GM21390 (cell line): ENCODE measurements around the gene SDCCAG8.
"Not testable (repeated sequence)": the region's sequence is repeated elsewhere in the genome, so short reads cannot be mapped to it uniquely, and the experiment has no call there.

Source experiments
- ATAC-seq: cut with Tn5 transposase; IDR thresholded peaks from one replicate; pipeline ENCODE4 v1.9.1; 2021; ENCODE audit not compliant: unreplicated experiment

Gene SDCCAG8

DNA sequence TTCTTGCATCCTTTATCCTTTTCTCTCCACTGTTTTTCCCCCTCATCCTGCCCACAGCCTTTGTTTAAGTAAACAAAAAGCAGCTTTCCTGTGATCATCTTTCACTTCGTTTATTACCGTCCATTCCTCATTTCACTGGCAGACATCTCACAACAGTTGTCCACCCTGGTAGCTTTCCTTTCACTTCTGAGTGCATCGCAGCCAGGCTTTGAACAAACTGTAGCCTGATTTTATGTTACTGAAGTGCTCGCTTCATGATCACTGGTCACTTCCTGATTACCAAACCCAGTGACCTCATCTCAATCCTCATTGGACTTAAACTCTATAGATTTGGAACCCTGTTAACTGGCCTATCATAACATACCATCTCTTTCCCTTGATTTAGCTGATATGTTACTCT is 67.7 kb downstream of the SDCCAG8 start:
- no peak for ATAC-seq

DNA sequence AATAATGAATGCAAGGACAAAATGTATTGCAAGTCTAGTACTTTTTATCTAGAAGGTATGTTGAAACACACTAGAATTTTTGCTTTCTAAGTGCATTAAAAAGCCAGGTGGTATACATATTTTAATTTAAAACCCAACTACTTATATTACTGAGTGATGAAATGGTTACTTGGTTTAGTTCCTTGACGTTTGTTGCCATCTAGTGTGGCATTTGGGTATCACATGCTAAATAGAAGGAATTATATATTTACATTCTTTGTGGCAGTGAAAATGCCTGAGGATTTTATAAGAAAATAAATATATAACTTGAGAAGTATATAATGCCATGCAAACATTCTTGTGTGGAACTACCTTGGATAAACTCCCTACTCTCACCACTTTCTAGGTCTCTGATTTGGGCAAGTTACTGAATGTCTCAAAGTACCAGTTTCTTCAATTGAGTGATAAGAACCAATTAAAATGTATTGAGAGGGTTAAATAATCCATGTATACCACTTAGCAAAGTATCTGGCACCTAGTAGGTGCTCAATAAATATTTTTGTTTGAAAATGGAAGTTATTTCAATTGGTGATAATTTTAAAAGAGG is 69.6 kb downstream of the SDCCAG8 start:
- no peak for ATAC-seq

DNA sequence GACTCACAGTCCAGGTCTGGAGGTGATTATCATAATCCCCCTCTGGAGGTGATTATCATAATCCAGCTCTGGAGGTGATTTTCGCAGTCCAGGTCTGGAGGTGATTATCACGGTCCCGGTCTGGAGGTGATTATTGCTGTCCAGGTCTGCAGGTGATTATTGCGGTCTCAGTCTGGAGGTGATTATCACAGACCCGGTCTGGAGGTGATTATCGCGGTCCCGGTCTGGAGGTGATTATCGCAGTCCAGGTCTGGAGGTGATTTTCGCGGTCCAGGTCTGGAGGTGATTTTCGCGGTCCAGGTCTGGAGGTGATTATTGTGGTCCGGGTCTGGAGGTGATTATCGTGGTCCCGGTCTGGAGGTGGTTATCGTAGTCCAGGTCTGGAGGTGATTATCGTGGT is 76.6 kb downstream of the SDCCAG8 start:
- no peak for ATAC-seq

DNA sequence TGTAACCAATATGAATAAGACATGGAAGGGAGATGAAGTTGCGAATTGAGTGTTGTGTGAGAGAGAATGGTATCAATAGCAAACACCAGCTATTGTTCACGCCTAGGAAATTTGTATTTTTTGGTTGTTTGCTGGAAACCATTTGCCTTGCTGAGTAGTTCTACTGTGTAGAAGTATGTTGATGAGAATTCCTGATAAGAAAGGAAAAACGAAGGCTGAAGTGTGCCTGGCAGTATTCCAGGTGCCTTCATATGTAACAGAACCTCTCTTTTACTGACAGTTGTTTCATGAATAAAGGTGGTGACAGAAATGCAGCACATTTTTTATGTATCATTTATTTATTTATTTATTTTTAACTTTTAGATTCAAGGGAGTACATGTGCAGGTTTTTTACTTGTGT is 79.5 kb downstream of the SDCCAG8 start:
- no peak for ATAC-seq

DNA sequence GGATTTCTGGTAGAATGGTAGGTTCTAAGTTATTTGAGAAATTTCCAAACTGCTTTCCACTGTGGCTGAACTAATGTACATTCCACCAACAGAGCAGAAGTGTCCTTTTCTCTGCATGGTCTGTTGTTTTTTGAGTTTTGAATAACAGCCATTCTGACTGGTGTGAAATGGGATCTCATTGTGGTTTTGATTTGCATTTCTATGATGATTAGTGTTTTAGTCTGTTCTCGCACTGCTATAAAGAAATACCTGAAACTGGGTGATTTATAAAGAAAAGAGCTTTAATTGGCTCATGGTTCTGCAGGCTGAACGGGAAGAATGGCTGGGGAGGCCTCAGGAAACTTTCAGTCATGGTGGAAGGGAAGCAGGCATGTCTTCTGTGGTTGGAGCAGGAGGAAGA is 80.3 kb downstream of the SDCCAG8 start:
- no peak for ATAC-seq

DNA sequence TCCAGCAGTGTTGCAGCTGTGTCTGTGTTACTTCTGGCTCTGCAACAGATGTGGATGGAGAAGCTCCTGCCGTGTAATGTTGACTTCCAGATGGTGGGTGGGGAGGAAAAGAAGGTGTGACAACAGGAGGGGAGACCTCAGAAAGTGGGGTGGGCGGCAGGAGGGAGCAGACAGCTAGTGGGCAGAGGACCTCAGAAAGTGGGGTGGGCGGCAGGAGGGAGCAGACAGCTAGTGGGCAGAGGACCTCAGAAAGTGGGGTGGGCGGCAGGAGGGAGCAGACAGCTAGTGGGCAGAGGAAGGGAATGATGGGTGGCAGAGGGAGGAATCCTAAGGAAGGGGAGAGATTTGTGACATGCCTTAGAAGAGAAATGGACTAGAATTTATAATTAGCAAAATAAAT is 83.0 kb downstream of the SDCCAG8 start:
- ATAC-seq, result not testable (repeated sequence)

DNA sequence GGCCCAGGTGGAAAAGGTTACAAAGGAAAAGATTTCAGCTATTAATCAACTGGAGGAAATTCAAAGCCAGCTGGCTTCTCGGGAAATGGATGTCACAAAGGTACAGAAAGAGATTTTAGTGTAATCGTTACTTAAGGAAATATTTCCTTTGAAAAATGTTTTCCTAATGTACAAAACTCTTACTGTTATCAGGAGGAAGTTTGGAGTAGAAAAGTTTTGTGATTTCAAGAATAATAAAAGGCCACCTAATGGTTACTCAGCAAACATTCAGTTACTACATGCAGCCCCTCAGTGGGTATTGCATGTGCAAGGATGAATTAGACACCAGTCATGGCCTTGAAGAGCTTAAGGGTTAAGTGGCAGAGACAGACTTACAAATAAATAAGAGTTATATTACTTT is 85.2 kb downstream of the SDCCAG8 start:
- no peak for ATAC-seq

DNA sequence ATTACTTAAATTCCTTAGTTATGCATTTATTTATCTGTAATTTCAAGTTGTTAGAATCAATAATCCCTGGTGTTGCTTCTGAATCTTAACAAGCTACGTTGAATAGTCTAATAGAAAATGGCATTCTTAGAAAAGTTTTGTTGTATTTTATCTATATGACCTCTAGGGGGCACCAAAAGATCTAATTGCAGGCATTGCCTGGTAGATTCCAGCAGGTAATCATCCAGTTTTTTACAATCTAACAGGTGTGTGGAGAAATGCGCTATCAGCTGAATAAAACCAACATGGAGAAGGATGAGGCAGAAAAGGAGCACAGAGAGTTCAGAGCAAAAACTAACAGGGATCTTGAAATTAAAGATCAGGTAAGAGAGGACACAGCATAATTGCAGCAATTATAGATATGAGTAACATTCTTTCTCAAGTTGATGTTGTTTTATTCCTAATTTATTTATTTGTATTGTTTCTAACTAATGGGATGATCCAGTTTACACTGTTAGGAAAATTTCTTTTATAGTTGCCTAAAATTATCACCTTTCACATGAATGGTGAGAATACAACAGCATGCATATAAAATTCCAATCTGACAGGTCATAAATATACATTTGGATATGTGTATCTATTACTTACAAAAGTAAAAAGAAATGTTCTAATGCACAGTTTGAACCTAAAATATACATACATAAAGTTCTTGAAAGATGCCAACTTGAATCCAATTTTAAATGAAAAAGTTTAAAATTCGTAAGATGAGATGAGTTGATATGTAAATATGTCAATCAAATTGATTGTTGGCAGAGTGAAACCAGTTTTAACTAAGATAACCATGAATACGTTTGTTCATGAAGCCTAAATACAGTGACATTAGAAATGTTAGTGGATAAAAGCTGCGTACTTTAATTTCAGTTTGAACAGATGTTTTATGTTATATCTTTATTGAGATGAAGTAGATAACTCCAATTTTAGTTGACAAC is 88.4 kb downstream of the SDCCAG8 start:
- ATAC-seq, result peak; percentile 63

DNA sequence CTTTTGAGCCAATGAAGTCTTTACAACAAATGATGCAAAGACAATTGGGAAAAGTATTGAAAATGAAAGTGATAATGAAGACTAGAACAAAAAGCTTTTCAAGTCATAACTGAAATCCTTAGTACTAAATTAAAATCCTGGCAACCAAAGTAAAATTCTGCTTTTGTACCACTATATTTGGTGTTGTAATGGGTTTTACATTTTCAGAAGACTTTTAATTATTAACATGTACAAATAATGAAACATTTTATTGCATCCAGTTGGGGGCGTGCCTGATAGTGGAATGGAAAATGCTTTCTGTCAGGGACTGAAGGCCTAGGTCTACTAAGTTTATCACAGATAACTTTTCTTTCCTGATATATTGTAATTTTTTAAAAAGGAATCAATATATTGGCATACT is 89.4 kb downstream of the SDCCAG8 start:
- ATAC-seq, result peak; percentile 57

DNA sequence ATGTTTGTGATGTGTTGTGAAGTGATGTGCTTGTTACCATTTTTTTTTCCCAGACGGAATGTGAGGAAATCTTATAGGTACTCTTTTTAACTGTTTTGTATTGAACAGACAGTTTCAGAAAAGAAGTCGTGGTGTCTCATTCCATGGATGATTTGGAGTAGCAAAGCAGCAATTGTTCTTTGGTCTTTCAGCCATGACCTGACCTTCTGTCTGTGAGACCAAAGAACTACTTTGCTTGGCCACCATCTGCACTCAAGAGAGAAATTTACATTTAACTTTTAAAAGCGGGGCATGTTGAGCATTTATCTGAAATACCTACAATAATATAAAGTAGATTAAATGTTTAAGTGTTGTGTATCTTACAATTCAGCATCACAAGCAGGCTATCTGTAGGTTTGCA is 90.2 kb downstream of the SDCCAG8 start:
- ATAC-seq, result no peak

DNA sequence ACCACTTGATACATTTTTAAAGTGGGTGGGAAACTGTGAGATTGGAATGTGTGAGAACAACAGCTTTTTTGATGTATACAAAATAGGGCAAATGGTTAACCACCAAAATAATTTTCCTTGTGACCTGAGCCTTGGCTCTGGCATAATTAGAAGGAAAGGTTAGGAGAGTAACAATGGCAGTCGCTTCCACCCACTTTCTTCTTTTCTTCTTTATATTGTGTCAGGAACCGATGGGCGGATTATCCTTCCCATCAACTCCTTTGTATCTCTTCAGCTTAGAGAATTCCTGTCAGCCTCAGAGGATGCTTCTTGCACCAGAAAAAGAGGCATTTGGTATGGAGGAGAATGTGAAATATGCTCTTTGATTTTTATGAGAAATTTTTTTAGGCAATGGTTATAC is 90.6 kb downstream of the SDCCAG8 start:
- ATAC-seq, result no peak

DNA sequence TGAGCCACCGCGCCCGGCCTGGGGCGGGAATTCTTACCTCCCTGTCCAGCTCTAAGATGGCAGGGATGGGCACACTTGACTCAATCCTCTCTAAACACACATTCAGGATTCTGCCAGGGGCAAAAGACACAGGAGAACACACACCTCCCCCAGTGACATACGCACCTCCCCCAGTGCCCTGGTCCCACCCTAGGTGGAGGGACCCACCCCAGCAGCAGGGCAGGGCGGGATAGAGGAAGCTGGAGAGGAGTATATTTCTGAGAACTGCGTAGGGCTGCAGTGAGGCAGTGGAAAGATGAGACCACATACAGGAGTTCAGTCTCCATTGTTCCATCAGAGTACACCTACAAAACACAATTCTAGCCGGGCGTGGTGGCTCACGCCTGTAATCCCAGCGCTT is 92.5 kb downstream of the SDCCAG8 start:
- ATAC-seq, result no peak

DNA sequence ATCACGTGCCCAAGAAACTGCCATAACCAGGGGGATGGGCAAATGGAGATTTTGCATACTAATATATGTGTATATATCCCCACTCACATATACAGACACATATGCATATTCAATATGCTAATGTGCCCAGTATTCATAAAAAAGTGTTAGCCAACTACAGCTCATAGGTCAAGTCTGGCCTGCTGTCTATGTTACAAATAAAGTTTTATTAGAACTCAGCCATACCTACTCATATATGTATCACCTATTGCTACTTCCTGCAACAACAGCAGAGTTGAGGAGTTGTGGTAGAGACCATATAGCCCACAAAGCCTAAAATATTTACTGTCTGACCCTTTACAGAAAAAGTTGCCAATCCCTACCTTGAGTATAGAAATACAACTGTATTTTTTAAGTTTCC is 93.3 kb downstream of the SDCCAG8 start:
- no peak for ATAC-seq

DNA sequence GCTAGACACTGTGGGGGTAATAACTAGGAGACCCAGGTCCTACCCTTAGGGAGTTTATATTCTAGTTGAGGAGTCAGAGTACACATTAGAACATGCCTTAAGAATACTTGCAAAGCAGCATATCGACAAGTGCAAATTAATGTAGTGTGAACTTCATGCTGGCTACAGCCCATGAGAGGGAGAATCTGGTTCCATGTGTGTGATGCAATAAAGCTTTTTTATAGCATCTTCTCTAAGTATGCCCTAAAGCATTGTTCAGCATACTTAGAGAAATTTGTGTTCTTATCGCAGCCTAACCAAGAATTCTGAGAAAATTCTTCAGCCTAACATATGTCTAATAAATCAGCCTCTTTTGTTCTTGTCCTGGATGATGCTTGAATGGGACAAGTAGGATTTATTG is 95.5 kb downstream of the SDCCAG8 start:
- no peak for ATAC-seq

DNA sequence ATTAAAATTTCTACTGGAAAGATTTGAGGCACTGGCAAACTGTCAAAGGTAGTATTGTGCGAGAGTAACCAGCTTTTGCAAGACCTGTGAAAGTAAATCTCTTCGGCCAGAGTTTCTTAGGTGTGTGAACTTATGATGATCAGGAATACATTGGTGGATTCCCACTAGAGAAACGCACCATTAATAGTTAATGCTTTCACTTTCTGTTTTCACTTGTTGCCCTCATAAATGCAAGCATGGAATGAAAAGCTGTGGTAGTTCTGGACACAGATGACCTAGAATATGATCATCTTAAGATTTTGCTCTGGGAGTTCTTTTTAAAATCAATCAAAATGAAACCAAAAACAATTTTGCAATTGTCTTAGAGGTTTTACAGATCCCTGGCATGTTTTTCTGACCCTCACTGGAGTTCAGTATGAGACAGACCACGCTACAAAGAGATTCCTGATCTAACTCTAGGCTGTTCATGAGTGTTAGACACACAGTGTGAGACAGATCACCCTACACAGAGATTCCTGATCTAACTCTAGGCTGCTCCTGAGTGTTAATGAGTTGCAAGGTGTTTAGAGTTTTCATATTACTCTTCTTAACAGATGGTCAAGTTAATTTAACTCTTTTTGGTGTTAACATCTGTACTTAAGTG is 98.8 kb downstream of the SDCCAG8 start:
- ATAC-seq, result peak; percentile 73

DNA sequence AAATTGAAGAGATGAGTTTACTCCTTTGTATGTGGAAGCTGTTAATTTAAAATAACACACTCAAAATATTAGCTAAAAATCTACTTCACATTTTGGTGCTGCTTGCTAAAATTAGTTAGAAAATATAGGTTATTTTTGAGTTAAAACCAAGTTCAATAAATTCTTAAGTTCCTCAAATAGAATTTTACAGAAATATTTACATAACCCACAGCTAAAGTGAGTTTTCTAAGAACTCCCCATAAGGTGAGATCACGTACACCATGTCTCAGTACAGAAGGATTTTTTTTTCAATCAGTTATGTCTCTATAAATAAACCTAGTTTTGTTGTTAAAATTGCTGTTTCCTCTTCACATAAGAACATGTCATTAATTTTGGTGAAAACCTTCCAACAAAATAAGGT is 108.0 kb downstream of the SDCCAG8 start:
- no peak for ATAC-seq

DNA sequence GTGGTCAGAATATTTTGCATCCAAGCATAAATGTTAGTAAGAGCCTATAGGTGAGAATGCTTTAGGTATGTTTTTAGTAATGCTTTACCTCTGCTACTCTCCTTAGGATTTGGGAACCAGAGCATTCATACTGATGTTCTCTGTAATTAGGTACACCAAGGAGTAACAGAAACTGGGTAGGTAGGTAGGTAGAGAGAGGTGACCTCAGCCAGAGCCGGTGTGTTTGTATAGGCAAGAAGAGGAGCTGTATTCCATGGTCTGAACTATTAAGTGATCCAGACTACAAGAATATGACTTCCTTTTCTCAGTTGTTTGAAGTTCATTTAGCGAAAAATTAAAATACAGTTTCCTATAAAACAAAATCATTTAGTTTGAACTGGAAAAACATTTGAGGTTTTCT is 108.5 kb downstream of the SDCCAG8 start:
- ATAC-seq, result no peak

DNA sequence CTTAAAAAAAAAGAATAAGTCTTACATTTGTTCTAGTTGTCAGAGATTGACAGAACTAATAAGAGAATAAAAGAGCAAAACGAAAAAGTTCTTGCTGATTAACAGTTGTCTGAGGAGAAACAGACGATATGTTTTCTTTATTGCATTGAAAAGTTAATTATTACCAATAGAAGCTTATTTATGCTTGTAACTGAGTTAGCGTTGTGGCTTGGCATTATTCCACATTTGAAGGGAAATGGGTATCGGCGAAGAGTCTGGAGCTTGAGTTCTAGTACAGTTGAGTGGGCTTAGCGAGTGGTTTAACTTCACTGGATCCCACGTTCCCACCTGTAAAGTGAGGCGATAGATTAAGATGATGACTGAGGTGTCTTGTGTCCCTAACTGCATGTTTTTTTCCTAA is 109.0 kb downstream of the SDCCAG8 start:
- no peak for ATAC-seq

DNA sequence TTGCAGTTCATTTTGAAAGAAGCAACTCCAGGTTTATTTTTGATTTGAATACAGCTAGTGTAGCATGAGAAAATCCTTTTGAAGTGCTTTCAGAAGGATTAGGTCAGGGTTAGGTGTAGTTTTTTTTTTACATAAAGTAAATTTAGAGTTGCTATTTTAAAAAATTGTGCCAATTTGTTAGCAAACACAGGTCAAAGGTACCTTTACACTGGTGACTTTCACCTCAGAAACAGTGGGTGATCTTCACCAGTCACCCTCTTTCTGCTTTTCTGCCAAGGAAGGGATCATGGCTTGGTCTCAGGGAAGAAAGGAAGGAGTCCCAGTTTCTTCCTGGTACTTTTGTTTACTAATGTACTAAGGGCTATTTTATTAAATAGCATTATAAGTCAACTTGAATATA is 111.5 kb downstream of the SDCCAG8 start:
- ATAC-seq, result no peak

DNA sequence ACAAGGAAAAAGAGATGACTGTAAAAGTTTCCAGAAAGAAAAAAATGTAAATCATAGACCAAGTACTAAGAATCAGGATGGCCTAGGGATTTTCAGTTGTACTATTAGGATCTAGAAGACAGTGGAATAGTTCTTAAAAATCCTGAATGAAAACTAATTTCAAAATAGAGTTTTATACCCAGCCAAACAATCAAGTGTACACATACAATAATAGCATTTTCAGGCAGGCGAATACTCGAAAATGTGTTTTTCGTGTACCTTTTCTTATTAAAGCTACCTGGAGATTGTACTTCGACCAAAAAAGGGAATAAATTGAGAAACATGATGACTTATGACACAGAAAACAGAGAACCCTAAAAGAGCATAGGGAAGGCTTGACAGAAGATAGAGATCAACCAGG is 118.6 kb downstream of the SDCCAG8 start:
- no peak for ATAC-seq

DNA sequence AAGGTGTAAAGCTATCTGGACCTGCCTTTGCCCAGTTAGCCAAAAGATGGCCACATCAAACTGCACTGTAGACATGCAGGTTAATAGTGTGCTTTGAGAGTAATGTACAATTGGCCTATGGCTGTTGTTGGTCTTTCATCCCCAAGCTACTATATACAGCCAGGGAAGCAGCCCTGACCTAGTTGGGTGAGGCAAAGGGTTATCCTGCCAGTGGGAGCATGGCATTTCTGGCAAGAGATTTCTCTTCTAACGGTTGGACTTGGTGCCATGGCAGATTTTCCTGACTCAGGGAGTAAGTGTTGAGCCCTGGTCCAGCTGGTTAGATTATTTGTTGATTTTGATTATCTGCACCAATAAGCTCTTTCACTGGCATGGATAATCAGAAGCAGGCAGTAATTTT is 119.8 kb downstream of the SDCCAG8 start:
- no peak for ATAC-seq

DNA sequence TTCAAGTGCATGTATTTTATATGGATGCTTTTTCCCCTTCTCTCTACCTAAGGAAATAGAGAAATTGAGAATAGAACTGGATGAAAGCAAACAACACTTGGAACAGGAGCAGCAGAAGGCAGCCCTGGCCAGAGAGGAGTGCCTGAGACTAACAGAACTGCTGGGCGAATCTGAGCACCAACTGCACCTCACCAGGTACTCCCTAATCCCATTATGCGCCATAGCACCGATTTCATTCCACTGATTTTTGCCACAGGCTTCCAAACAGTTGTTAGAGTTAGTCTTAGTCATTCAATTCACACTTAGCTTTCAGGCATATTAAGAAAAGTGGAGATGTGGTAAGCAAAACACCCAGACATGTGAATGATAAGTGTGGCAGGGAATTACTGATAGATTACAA is 122.8 kb downstream of the SDCCAG8 start:
- ATAC-seq, result no peak
